GM12878 (cell line): Measurements from ENCODE around the gene SPTBN1. TPM values are rescaled to one million over a fixed set of nuclear protein-coding genes. Genes with fewer than 3 reads are reported as not detected.

Experiments
- CBX5 ChIP-seq: sonication (generic); IDR thresholded peaks from 2 replicates; pipeline ENCODE4 v1.6.1; 2016; ENCODE audit warnings: low read depth, moderate library complexity, mild to moderate bottlenecking, inconsistent platforms
- MEF2A ChIP-seq: IDR thresholded peaks from 2 replicates; pipeline ENCODE4 v1.6.1; 2011; ENCODE audit warnings: low read depth, mild to moderate bottlenecking, low read length, moderate library complexity; ENCODE audit not compliant: insufficient read depth
- MLLT1 ChIP-seq: fragments of 450-650 bp; IDR thresholded peaks from 2 replicates; pipeline ENCODE4 v1.6.1; 2016; ENCODE audit warnings: mild to moderate bottlenecking
- SMARCA5 ChIP-seq: fragments of 450-650 bp; IDR thresholded peaks from 2 replicates; pipeline ENCODE4 v1.6.1; 2017; ENCODE audit warnings: mild to moderate bottlenecking
- USF1 ChIP-seq: IDR thresholded peaks from 2 replicates; pipeline ENCODE4 v1.6.1; 2011; ENCODE audit warnings: borderline replicate concordance, low read depth, mild to moderate bottlenecking, moderate library complexity, mixed read lengths, low read length; ENCODE audit not compliant: insufficient read depth; ENCODE audit errors: extremely low read length
- ZNF207 ChIP-seq: fragments of 450-650 bp; IDR thresholded peaks from 2 replicates; pipeline ENCODE4 v1.6.1; 2014; ENCODE audit warnings: antibody characterized with exemption, mild to moderate bottlenecking, borderline replicate concordance
- polyA plus RNA-seq, 11 experiments: library from polyadenylated mRNA; depleted of rRNA in 4 of 11; unstranded in 6 of 11; stranded (reverse) in 5 of 11; fragments of >200 nt; fragmentation: Nextera tagmentation in 4 of 11; fragmentation: Illumina TruSeq in 1 of 11; extraction: Ambion mirVana in 4 of 11; extraction: Trizol in 1 of 11; gene quantifications; 1 replicate in 1 of 11; 2 replicates in 10 of 11; pipeline versions ENCODE4 v1.2.1 to v1.2.3, GENCODE V29; 2011 to 2016; ENCODE audit warnings: inconsistent platforms in 2 of 11, missing spikeins in 2 of 11, low read depth in 1 of 11
- total RNA-seq, 4 experiments: library from RNA; depleted of rRNA in 3 of 4; stranded (reverse); fragments of >200 nt in 3 of 4; fragmentation: Illumina TruSeq in 1 of 4; extraction: Trizol in 1 of 4; gene quantifications; 2 replicates each; pipeline versions ENCODE4 v1.2.1 to v1.2.3, GENCODE V29; 2013 to 2021
- TF ChIP-seq, protein P1 (sequence below): IDR thresholded peaks from 2 replicates; pipeline ENCODE4 v1.6.1; 2011; ENCODE audit warnings: low read depth, low read length, improper control_type of control experiment, borderline replicate concordance
- TF ChIP-seq, protein P2 (sequence below): fragments of 150-350 bp; IDR thresholded peaks from 2 replicates; pipeline ENCODE4 v1.6.1; 2016; ENCODE audit warnings: low read depth, low read length

SPTBN1 gene
- total and polyA plus RNA-seq, 10 of the 15 experiments (the other 5 are each of a cell fraction or from before 2014, with no cell fraction given), result 20.6 to 154 (median 76.7) TPM

GRCh38 chr2:54570925-54571694 lies 115.0 kb downstream of the SPTBN1 start (continued):
- TF ChIP-seq, protein P1, sequence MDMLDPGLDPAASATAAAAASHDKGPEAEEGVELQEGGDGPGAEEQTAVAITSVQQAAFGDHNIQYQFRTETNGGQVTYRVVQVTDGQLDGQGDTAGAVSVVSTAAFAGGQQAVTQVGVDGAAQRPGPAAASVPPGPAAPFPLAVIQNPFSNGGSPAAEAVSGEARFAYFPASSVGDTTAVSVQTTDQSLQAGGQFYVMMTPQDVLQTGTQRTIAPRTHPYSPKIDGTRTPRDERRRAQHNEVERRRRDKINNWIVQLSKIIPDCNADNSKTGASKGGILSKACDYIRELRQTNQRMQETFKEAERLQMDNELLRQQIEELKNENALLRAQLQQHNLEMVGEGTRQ, result no peak; the same call in 1 of the 2 replicates
- peak; percentile 51; the same call in 1 of the 2 replicates for TF ChIP-seq ZNF207
- TF ChIP-seq CBX5, result peak; percentile 88; the same call in 1 of the 2 replicates
- peak; percentile 98 for TF ChIP-seq MLLT1
- peak; percentile 84 for TF ChIP-seq MEF2A
- no peak for TF ChIP-seq USF1
- TF ChIP-seq, protein P2, sequence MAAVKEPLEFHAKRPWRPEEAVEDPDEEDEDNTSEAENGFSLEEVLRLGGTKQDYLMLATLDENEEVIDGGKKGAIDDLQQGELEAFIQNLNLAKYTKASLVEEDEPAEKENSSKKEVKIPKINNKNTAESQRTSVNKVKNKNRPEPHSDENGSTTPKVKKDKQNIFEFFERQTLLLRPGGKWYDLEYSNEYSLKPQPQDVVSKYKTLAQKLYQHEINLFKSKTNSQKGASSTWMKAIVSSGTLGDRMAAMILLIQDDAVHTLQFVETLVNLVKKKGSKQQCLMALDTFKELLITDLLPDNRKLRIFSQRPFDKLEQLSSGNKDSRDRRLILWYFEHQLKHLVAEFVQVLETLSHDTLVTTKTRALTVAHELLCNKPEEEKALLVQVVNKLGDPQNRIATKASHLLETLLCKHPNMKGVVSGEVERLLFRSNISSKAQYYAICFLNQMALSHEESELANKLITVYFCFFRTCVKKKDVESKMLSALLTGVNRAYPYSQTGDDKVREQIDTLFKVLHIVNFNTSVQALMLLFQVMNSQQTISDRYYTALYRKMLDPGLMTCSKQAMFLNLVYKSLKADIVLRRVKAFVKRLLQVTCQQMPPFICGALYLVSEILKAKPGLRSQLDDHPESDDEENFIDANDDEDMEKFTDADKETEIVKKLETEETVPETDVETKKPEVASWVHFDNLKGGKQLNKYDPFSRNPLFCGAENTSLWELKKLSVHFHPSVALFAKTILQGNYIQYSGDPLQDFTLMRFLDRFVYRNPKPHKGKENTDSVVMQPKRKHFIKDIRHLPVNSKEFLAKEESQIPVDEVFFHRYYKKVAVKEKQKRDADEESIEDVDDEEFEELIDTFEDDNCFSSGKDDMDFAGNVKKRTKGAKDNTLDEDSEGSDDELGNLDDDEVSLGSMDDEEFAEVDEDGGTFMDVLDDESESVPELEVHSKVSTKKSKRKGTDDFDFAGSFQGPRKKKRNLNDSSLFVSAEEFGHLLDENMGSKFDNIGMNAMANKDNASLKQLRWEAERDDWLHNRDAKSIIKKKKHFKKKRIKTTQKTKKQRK, result no peak
- peak; percentile 65; the same call in 1 of the 2 replicates for TF ChIP-seq SMARCA5
